ENCODE results near the gene PEA15. TPM values are rescaled to one million over a fixed set of nuclear protein-coding genes. Genes with fewer than 3 reads are reported as not detected.

PEA15 gene
- total RNA-seq, 1 donor from 2014 or later, result 57.8 TPM

GRCh38 chr1:160257411-160258015 is 52.3 kb downstream of the PEA15 start:
- no peak overlapping the region for H3K4me3 ChIP-seq (ENCODE audit: low read depth, low read length)
- DNase-seq (ENCODE audit: low read depth), result no peak
- TF ChIP-seq CTCF (conservative IDR thresholded peaks at IDR 0.05; ENCODE audit: low read depth, low read length), result no peak

- DNase-seq (ENCODE audit: low read depth), result no peak
- no peak overlapping the region for H3K4me3 ChIP-seq (ENCODE audit: low read depth, low read length)
- no peak for TF ChIP-seq CTCF (conservative IDR thresholded peaks at IDR 0.05; ENCODE audit: low read depth, low read length)
These were observed 53.1 kb downstream of the PEA15 start for GRCh38 chr1:160258177-160258798.

GRCh38 chr1:160260406-160261382 is 55.5 kb downstream of the PEA15 start:
- DNase-seq (ENCODE audit: low read depth), result peak; percentile 73
- no peak for TF ChIP-seq CTCF (conservative IDR thresholded peaks at IDR 0.05; ENCODE audit: low read depth, low read length)
- H3K4me3 ChIP-seq (ENCODE audit: low read depth, low read length), result peak overlapping the region; percentile 91

- H3K4me3 ChIP-seq (ENCODE audit: low read depth, low read length), result peak overlapping the region; percentile 91
- no peak for TF ChIP-seq CTCF (conservative IDR thresholded peaks at IDR 0.05; ENCODE audit: low read depth, low read length)
- no peak for DNase-seq (ENCODE audit: low read depth)
These were observed 56.3 kb downstream of the PEA15 start for GRCh38 chr1:160261556-160261892.

- peak within 1 kb of the TSS; percentile 91 for H3K4me3 ChIP-seq (ENCODE audit: low read depth, low read length)
- no peak for TF ChIP-seq CTCF (conservative IDR thresholded peaks at IDR 0.05; ENCODE audit: low read depth, low read length)
- peak; percentile 68 for DNase-seq (ENCODE audit: low read depth)
These were observed 57.0 kb downstream of the PEA15 start, which contains the start of gene DCAF8 for GRCh38 chr1:160261893-160262794. DCAF8 (minus strand) TSS chr1:160262549; CDS start chr1:160244008, 18,541 bp downstream.

GRCh38 chr1:160264795-160265307 is 59.7 kb downstream of the PEA15 start:
- no peak for DNase-seq (ENCODE audit: low read depth)
- no peak for TF ChIP-seq CTCF (conservative IDR thresholded peaks at IDR 0.05; ENCODE audit: low read depth, low read length)
- H3K4me3 ChIP-seq (ENCODE audit: low read depth, low read length), result no peak overlapping the region
